ENCODE results near the gene NUF2. TPM values are rescaled to one million over a fixed set of nuclear protein-coding genes. Genes with fewer than 3 reads are reported as not detected.
A peak's percentile ranks its signal among the peaks of the same experiment; 100 is the strongest.
"Not testable (repeated sequence)": the region's sequence is repeated elsewhere in the genome, so short reads cannot be mapped to it uniquely, and the experiment has no call there.

NUF2 gene
- total RNA-seq, 1 donor from 2014 or later = 6.0 TPM

DNA sequence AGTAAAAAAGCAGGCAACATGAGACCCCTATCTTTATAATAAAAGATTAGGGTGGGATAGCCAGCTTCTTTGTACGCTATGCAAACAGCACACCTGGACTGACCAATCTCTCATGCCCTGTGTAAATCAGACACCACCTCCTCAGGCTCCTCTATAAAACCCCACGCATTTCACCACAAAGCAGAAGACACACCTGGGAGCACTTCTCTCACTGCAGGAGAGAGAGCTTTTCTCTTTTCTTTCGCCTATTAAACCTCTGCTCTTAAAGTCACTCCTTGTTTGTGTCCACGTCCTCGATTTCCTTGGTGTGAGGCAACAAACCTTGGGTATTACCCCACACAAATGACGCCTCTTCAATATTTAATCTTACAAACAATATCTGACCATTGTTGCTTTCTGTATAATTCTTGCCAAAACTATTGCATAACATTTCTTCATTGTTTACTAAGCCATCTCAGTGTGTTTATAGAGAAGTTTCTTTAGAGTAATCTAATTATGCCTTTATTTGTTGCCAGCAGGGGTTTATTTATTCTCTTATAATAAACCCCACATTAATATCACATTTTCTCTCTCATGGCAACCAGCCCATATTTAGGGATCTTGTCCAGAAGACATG, 31.6 kb upstream of the NUF2 start:
- Mint-ChIP-seq H3K27me3 (ENCODE audit: unreplicated experiment) (peaks cover 2% of the 10 kb centered on the region), H3K9me3 (ENCODE audit: unreplicated experiment) (no peaks in the 10 kb centered on the region), H3K36me3 (ENCODE audit: low read depth, unreplicated experiment) (peaks cover 20% of the 10 kb centered on the region), H3K4me3 (ENCODE audit: unreplicated experiment) (no peak overlapping the region), H3K27ac (ENCODE audit: unreplicated experiment) (no peak overlapping the region), H3K4me1 (ENCODE audit: unreplicated experiment) (no peaks in the 10 kb centered on the region)
- DNase-seq (ENCODE audit: low spot score) = no peak
- TF ChIP-seq, protein P1, sequence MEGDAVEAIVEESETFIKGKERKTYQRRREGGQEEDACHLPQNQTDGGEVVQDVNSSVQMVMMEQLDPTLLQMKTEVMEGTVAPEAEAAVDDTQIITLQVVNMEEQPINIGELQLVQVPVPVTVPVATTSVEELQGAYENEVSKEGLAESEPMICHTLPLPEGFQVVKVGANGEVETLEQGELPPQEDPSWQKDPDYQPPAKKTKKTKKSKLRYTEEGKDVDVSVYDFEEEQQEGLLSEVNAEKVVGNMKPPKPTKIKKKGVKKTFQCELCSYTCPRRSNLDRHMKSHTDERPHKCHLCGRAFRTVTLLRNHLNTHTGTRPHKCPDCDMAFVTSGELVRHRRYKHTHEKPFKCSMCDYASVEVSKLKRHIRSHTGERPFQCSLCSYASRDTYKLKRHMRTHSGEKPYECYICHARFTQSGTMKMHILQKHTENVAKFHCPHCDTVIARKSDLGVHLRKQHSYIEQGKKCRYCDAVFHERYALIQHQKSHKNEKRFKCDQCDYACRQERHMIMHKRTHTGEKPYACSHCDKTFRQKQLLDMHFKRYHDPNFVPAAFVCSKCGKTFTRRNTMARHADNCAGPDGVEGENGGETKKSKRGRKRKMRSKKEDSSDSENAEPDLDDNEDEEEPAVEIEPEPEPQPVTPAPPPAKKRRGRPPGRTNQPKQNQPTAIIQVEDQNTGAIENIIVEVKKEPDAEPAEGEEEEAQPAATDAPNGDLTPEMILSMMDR (IDR thresholded peaks at IDR 0.05; ENCODE audit: unreplicated experiment) = no peak

DNA sequence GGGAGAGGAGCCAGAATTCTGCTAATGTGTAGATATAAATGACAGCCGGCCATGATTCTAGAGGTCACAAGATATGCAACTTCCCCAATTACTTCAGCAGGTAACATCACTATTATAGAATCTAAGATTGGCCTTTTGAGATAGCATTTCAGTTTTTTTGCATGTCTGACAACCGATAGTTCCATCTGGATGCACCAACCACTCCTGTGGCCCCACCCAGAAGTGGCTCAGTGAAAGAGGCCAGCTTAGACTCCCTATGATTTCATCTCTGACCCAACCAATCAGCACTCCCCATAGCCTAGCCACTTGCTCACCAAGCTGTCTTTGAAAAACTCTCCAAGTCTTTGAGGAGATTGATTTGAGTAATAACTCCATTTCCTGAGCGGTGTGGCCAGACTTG, 30.3 kb upstream of the NUF2 start:
- TF ChIP-seq, protein P1 (IDR thresholded peaks at IDR 0.05; ENCODE audit: unreplicated experiment) = no peak
- Mint-ChIP-seq H3K4me1 (ENCODE audit: unreplicated experiment) (no peaks in the 10 kb centered on the region), H3K9me3 (ENCODE audit: unreplicated experiment) (no peaks in the 10 kb centered on the region), H3K27ac (ENCODE audit: unreplicated experiment) (no peak overlapping the region), H3K27me3 (ENCODE audit: unreplicated experiment) (peaks cover 2% of the 10 kb centered on the region), H3K4me3 (ENCODE audit: unreplicated experiment) (no peak overlapping the region), H3K36me3 (ENCODE audit: low read depth, unreplicated experiment) (peaks cover 20% of the 10 kb centered on the region)
- DNase-seq (ENCODE audit: low spot score) = no peak

DNA sequence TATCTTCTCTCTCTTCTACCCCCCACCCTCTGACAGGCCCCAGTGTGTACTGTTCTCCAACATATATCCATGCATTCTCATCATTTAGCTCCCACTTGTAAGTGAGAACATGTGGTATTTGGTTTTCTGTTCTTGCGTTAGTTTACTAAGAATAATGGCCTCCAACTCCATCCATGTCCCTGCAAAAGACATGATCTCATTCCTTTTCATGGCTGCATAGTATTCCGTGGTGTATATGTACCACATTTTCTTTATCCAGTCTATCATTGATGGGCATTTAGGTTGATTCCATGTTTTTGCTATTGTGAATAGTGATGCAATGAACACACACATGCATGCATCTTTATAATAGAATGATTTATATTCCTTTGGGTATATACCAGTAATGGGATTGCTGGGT, 29.6 kb upstream of the NUF2 start:
- DNase-seq (ENCODE audit: low spot score); H3K4me1 Mint-ChIP-seq (ENCODE audit: unreplicated experiment); H3K27me3 Mint-ChIP-seq (ENCODE audit: unreplicated experiment); H3K4me3 Mint-ChIP-seq (ENCODE audit: unreplicated experiment); H3K9me3 Mint-ChIP-seq (ENCODE audit: unreplicated experiment); H3K27ac Mint-ChIP-seq (ENCODE audit: unreplicated experiment): not testable (repeated sequence)
- H3K36me3 Mint-ChIP-seq (ENCODE audit: low read depth, unreplicated experiment) = peaks cover 20% of the 10 kb centered on the region

DNA sequence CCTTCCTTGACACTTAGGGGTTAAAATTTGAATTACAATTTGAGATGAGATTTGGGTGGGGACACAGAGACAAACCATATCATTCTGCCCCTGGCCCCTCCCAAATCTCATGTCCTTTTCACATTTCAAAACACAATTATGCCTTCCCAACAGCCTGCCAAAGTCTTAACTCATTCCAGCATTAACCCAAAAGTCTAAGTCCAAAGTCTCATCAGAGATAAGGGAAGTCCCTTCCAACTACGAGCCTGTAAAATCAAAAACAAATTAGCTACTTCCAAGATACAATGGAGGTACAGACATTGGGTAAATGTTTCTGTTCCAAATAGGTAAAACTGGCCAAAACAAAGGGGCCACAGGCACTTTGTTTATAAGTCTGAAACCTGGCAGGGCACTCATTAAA, 28.3 kb upstream of the NUF2 start:
- not testable (repeated sequence) for H3K27ac Mint-ChIP-seq (ENCODE audit: unreplicated experiment); H3K9me3 Mint-ChIP-seq (ENCODE audit: unreplicated experiment); H3K27me3 Mint-ChIP-seq (ENCODE audit: unreplicated experiment); H3K4me1 Mint-ChIP-seq (ENCODE audit: unreplicated experiment); DNase-seq (ENCODE audit: low spot score)
- H3K36me3 Mint-ChIP-seq (ENCODE audit: low read depth, unreplicated experiment) = peaks cover 20% of the 10 kb centered on the region
- peak overlapping the region; percentile 54 for H3K4me3 Mint-ChIP-seq (ENCODE audit: unreplicated experiment)

DNA sequence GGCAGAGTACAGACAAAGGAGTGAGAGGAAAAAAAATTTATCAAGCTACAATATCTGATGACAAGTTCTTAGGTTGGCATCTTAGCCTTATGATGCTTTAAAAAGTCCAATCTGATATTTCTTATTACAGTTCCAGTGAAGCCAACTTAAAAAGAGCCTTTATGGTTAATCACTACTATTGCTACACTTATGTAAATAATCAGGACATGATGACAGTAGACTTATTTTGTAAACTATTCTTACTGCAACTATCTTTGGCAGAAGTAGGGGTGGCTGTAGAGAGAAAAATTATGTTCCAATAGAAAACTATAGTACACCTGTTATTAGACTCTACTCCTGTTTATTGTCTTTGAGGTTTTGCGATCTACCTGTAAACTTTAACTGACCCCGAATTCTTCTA, 25.8 kb upstream of the NUF2 start:
- Mint-ChIP-seq H3K4me3 (ENCODE audit: unreplicated experiment) (no peak overlapping the region), H3K27me3 (ENCODE audit: unreplicated experiment) (no peaks in the 10 kb centered on the region), H3K4me1 (ENCODE audit: unreplicated experiment) (no peaks in the 10 kb centered on the region), H3K27ac (ENCODE audit: unreplicated experiment) (no peak overlapping the region), H3K36me3 (ENCODE audit: low read depth, unreplicated experiment) (peaks cover 20% of the 10 kb centered on the region), H3K9me3 (ENCODE audit: unreplicated experiment) (no peaks in the 10 kb centered on the region)
- DNase-seq (ENCODE audit: low spot score) = no peak
- TF ChIP-seq, protein P1 (IDR thresholded peaks at IDR 0.05; ENCODE audit: unreplicated experiment) = no peak

DNA sequence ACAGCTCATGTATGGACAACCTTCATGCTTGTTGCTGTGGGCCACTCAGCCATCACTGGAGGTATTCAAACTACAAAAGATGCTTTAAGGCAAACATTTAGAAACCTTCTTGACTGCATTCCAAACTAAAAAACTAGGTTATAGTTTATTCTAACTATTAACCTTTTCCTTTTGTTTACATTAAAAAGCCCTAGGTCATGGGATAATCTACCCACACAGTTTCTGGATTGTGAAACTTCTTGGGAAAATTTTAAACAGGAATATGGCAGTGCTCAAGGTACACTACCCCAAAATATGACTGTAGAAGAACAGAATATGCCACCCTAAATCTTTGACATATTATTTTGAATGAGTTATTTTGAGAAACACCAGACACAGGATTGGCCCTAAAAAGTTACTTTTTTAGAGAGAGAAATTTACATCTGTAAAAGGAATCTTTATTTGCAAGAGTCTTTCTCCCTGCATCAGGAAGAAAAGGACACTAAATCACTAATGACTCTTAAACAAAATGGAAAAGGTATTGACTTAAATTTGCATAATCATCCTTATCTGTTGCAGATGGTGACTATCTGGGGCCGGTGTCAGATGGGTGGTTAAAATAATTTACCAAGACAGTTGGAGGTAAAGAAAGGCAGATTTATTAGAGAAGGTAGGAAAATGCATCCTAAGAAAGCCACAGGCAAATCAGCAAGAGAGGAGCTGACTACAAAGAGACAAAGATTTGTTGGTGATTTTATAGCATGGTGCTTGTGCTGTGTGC, 25.1 kb upstream of the NUF2 start:
- no peaks in the 10 kb centered on the region for H3K4me1 Mint-ChIP-seq (ENCODE audit: unreplicated experiment)
- peaks cover 20% of the 10 kb centered on the region for H3K36me3 Mint-ChIP-seq (ENCODE audit: low read depth, unreplicated experiment)
- H3K9me3 Mint-ChIP-seq (ENCODE audit: unreplicated experiment) = no peaks in the 10 kb centered on the region
- H3K4me3 Mint-ChIP-seq (ENCODE audit: unreplicated experiment) = no peak overlapping the region
- no peaks in the 10 kb centered on the region for H3K27me3 Mint-ChIP-seq (ENCODE audit: unreplicated experiment)
- no peak for DNase-seq (ENCODE audit: low spot score)
- TF ChIP-seq, protein P1 (IDR thresholded peaks at IDR 0.05; ENCODE audit: unreplicated experiment) = no peak
- H3K27ac Mint-ChIP-seq (ENCODE audit: unreplicated experiment) = no peak overlapping the region

Measured in endothelial cell (in vitro differentiated cells).